HG03066 (cell line): ENCODE measurements around the gene FNBP1.
A peak's percentile ranks its signal among the peaks of the same experiment; 100 is the strongest.
"Not testable (repeated sequence)": the region's sequence is repeated elsewhere in the genome, so short reads cannot be mapped to it uniquely, and the experiment has no call there.

Experiments used
- ATAC-seq: cut with Tn5 transposase; IDR thresholded peaks from one replicate; pipeline ENCODE4 v1.9.1; 2021; ENCODE audit warnings: low read depth; ENCODE audit not compliant: unreplicated experiment

Gene FNBP1

GRCh38 chr9:129997706-129998105 lies 45.3 kb downstream of the FNBP1 start:
- not testable (repeated sequence) for ATAC-seq

- ATAC-seq, result no peak
These were observed 46.7 kb downstream of the FNBP1 start for GRCh38 chr9:129996161-129996830.

GRCh38 chr9:129995409-129996160 lies 47.4 kb downstream of the FNBP1 start:
- no peak for ATAC-seq

- no peak for ATAC-seq
These were observed 48.1 kb downstream of the FNBP1 start for GRCh38 chr9:129994882-129995281.

- ATAC-seq, result not testable (repeated sequence)
These were observed 51.9 kb downstream of the FNBP1 start for GRCh38 chr9:129991139-129991538.

GRCh38 chr9:129990269-129991010 lies 52.5 kb downstream of the FNBP1 start:
- no peak for ATAC-seq

GRCh38 chr9:129989740-129990139 lies 53.2 kb downstream of the FNBP1 start:
- ATAC-seq, result no peak

GRCh38 chr9:129989362-129989708 lies 53.7 kb downstream of the FNBP1 start:
- no peak for ATAC-seq

- ATAC-seq, result peak; percentile 56
These were observed 54.2 kb downstream of the FNBP1 start for GRCh38 chr9:129988607-129989361.

GRCh38 chr9:129987941-129988340 lies 55.0 kb downstream of the FNBP1 start:
- no peak for ATAC-seq

GRCh38 chr9:129987047-129987446 lies 55.9 kb downstream of the FNBP1 start:
- no peak for ATAC-seq

GRCh38 chr9:129984589-129984988 lies 58.4 kb downstream of the FNBP1 start:
- ATAC-seq, result not testable (repeated sequence)

GRCh38 chr9:129983891-129984290 lies 59.1 kb downstream of the FNBP1 start:
- ATAC-seq, result no peak

- ATAC-seq, result no peak
These were observed 61.6 kb downstream of the FNBP1 start for GRCh38 chr9:129981180-129981907.

GRCh38 chr9:129980224-129980623 lies 62.8 kb downstream of the FNBP1 start:
- ATAC-seq, result not testable (repeated sequence)

GRCh38 chr9:129979071-129979745 lies 63.8 kb downstream of the FNBP1 start:
- no peak for ATAC-seq

GRCh38 chr9:129972816-129973215 lies 70.2 kb downstream of the FNBP1 start:
- ATAC-seq, result no peak

GRCh38 chr9:129968690-129969485 lies 74.1 kb downstream of the FNBP1 start:
- no peak for ATAC-seq
